Smooth muscle cell (in vitro differentiated cells): Measurements from ENCODE around the gene DNLZ. TPM values are rescaled to one million over a fixed set of nuclear protein-coding genes. Genes with fewer than 3 reads are reported as not detected.

ENCODE experiments used
- DNase-seq: peaks from one replicate; lab custom pipeline; 2025; ENCODE audit not compliant: unreplicated experiment; lab: John Stamatoyannopoulos, UW
- H2AFZ ChIP-seq: fragments of 200-600 bp; sonication (generic); 2 replicates; pipeline ENCODE4 v1.6.0; 2016; ENCODE audit warnings: antibody characterized with exemption, low read depth, mild to moderate bottlenecking
- H3F3A ChIP-seq: fragments of 200-600 bp; sonication (generic); 2 replicates; pipeline ENCODE4 v1.6.0; 2017; ENCODE audit warnings: antibody characterized with exemption, low read depth
- H3K27ac ChIP-seq: fragments of 200-600 bp; sonication (generic); 2 replicates; pipeline ENCODE4 v1.5.1; 2016; ENCODE audit warnings: low read depth, mild to moderate bottlenecking
- H3K27me3 ChIP-seq: fragments of 200-600 bp; sonication (generic); 2 replicates; pipeline ENCODE4 v1.6.1; 2016; ENCODE audit warnings: low read depth, mild to moderate bottlenecking
- H3K36me3 ChIP-seq: fragments of 200-600 bp; sonication (generic); 2 replicates; pipeline ENCODE4 v1.5.1; 2016; ENCODE audit warnings: low read depth
- H3K4me1 ChIP-seq: fragments of 200-600 bp; sonication (generic); 2 replicates; pipeline ENCODE4 v1.5.1; 2016; ENCODE audit warnings: low read depth
- H3K4me2 ChIP-seq: fragments of 200-600 bp; sonication (generic); 2 replicates; pipeline ENCODE4 v1.6.0; 2016; ENCODE audit warnings: mild to moderate bottlenecking
- H3K4me3 ChIP-seq: fragments of 200-600 bp; sonication (generic); 2 replicates; pipeline ENCODE4 v1.5.1; 2016; ENCODE audit warnings: mild to moderate bottlenecking
- H3K79me2 ChIP-seq: fragments of 200-600 bp; sonication (generic); 2 replicates; pipeline ENCODE4 v1.6.0; 2016; ENCODE audit warnings: low read depth, mild to moderate bottlenecking
- H3K9ac ChIP-seq: fragments of 200-600 bp; sonication (generic); 2 replicates; pipeline ENCODE4 v1.6.0; 2016; ENCODE audit warnings: low read depth
- H3K9me3 ChIP-seq: fragments of 200-600 bp; sonication (generic); replicated peaks from 2 replicates; pipeline ENCODE4 v1.5.1; 2016; ENCODE audit warnings: low read depth
- H4K20me1 ChIP-seq: fragments of 200-600 bp; sonication (generic); 2 replicates; pipeline ENCODE4 v1.6.0; 2016; ENCODE audit warnings: low read depth
- CTCF ChIP-seq: fragments of 200-600 bp; sonication (generic); IDR thresholded peaks from 2 replicates; pipeline ENCODE4 v1.5.1; 2017; ENCODE audit warnings: borderline replicate concordance, mild to moderate bottlenecking, antibody characterized with exemption; ENCODE audit not compliant: insufficient read depth, poor library complexity, severe bottlenecking
- WGBS: methylation state at CpG from one replicate; pipeline ENCODE4 v1.1.7; 2016; ENCODE audit warnings: low lambda C conversion rate; 5-methylcytosine and 5-hydroxymethylcytosine counted together
- polyA plus RNA-seq: library from polyadenylated mRNA; unstranded; fragments of >200 nt; fragmentation: Nextera tagmentation; extraction: Ambion mirVana; gene quantifications from 2 replicates; pipeline ENCODE4 v1.2.1, GENCODE V29; 2016
- total RNA-seq: library from RNA; depleted of rRNA; stranded (reverse); fragments of >200 nt; gene quantifications from 2 replicates; pipeline ENCODE4 v1.2.3, GENCODE V29; 2014

The DNLZ gene
- total and polyA plus RNA-seq, 2 experiments from 2014 or later: 19.0 to 31.5 TPM

- Histone ChIP-seq H3K4me1 (peaks cover 27% of the 10 kb centered on the region), H4K20me1 (peaks cover 63% of the 10 kb centered on the region), H3K79me2 (peaks cover 54% of the 10 kb centered on the region), H3K9ac (no peak overlapping the region), H3K4me3 (peak overlapping the region; percentile 60), H2AFZ (no peak overlapping the region), H3K36me3 (no peaks in the 10 kb centered on the region), H3F3A (peaks cover 6% of the 10 kb centered on the region), H3K9me3 (no peaks in the 10 kb centered on the region), H3K27ac (peak overlapping the region; percentile 80), H3K4me2 (peak overlapping the region; percentile 96), H3K27me3 (no peaks in the 10 kb centered on the region)
- no peak for TF ChIP-seq CTCF
- no peak for DNase-seq
- WGBS: 80% methylated on average over 19 of the region's 19 CpGs
Measured at GRCh38 chr9:136329211-136329627, 34.3 kb downstream of the DNLZ start.

- H3K9me3 ChIP-seq: no peaks in the 10 kb centered on the region
- peak overlapping the region; percentile 96 for H3K4me2 ChIP-seq
- peaks cover 6% of the 10 kb centered on the region for H3F3A ChIP-seq
- H4K20me1 ChIP-seq: peaks cover 58% of the 10 kb centered on the region
- DNase-seq: peak; percentile 41
- no peaks in the 10 kb centered on the region for H3K36me3 ChIP-seq
- H3K79me2 ChIP-seq: peaks cover 54% of the 10 kb centered on the region
- peak overlapping the region; percentile 60 for H3K4me3 ChIP-seq
- H3K27ac ChIP-seq: peak overlapping the region; percentile 80
- H3K27me3 ChIP-seq: no peaks in the 10 kb centered on the region
- H2AFZ ChIP-seq: no peak overlapping the region
- no peak for TF ChIP-seq CTCF
- WGBS: 11% methylated on average over 14 of the region's 15 CpGs
- H3K4me1 ChIP-seq: peaks cover 27% of the 10 kb centered on the region
- H3K9ac ChIP-seq: peak overlapping the region; percentile 59
Measured at GRCh38 chr9:136328622-136329041, 34.9 kb downstream of the DNLZ start.

GRCh38 chr9:136328011-136328621, 35.4 kb downstream of the DNLZ start:
- H4K20me1 ChIP-seq: peaks cover 52% of the 10 kb centered on the region
- H3K4me2 ChIP-seq: peak overlapping the region; percentile 96
- no peaks in the 10 kb centered on the region for H3K9me3 ChIP-seq
- H3K27me3 ChIP-seq: no peaks in the 10 kb centered on the region
- no peak for TF ChIP-seq CTCF
- peaks cover 49% of the 10 kb centered on the region for H3K79me2 ChIP-seq
- peak overlapping the region; percentile 80 for H3K27ac ChIP-seq
- DNase-seq: no peak
- H3K36me3 ChIP-seq: no peaks in the 10 kb centered on the region
- peak overlapping the region; percentile 60 for H3K4me3 ChIP-seq
- 38% methylated on average over 12 of the region's 13 CpGs for WGBS
- H2AFZ ChIP-seq: no peak overlapping the region
- peaks cover 6% of the 10 kb centered on the region for H3F3A ChIP-seq
- H3K9ac ChIP-seq: peak overlapping the region; percentile 59
- H3K4me1 ChIP-seq: peaks cover 27% of the 10 kb centered on the region

- Histone ChIP-seq H4K20me1 (peaks cover 46% of the 10 kb centered on the region), H3K27ac (peak within 1 kb of the TSS; percentile 80), H3F3A (peaks cover 6% of the 10 kb centered on the region), H2AFZ (no peak within 1 kb of the TSS), H3K36me3 (no peaks in the 10 kb centered on the region), H3K9me3 (no peaks in the 10 kb centered on the region), H3K4me1 (peaks cover 27% of the 10 kb centered on the region), H3K9ac (peak within 1 kb of the TSS; percentile 59), H3K4me3 (peak within 1 kb of the TSS; percentile 60), H3K4me2 (peak within 1 kb of the TSS; percentile 96), H3K27me3 (no peaks in the 10 kb centered on the region), H3K79me2 (peaks cover 46% of the 10 kb centered on the region)
- peak; percentile 60 for DNase-seq
- no peak for TF ChIP-seq CTCF
- no CpG with 5 or more reads among the region's 88 CpGs for WGBS
Measured at GRCh38 chr9:136327304-136327974, 36.1 kb downstream of the DNLZ start, which contains the start of gene GPSM1. TSS of gene GPSM1 (plus strand) at chr9:136327539. CDS start at chr9:136327696, 157 bp downstream.
